Tibial nerve (tissue), 4 donors: ENCODE data around the gene ANKRD44. TPM values are rescaled to one million over a fixed set of nuclear protein-coding genes. Genes with fewer than 3 reads are reported as not detected.

ENCODE experiments used
- DNase-seq, 2 donors: peaks; one replicate each; pipeline ENCODE4 v3.0.0-alpha.2; 2019; ENCODE audit warnings: low spot score in 2 of 2
- H3K27ac ChIP-seq, 4 donors: fragments of 200-600 bp; sonication (generic) in 3 of 4; one replicate each; pipeline ENCODE4 v1.5.1; 2017 to 2019; ENCODE audit warnings: mild to moderate bottlenecking in 1 of 4
- H3K27me3 ChIP-seq, 2 donors: fragments of 200-600 bp; sonication (generic) in 1 of 2; one replicate each; pipeline versions ENCODE4 v1.5.1 to v1.6.0; 2017 to 2019
- H3K36me3 ChIP-seq, 3 donors: fragments of 200-600 bp; sonication (generic); one replicate each; pipeline ENCODE4 v1.5.1; 2018 to 2019
- H3K4me1 ChIP-seq, 4 donors: fragments of 200-600 bp; sonication (generic) in 3 of 4; one replicate each; pipeline ENCODE4 v1.5.1; 2017 to 2019
- H3K4me3 ChIP-seq, 4 donors: fragments of 200-600 bp; sonication (generic) in 3 of 4; one replicate each; pipeline ENCODE4 v1.5.1; 2017 to 2019; ENCODE audit warnings: mild to moderate bottlenecking in 1 of 4, moderate library complexity in 1 of 4
- H3K9me3 ChIP-seq, 4 donors: fragments of 200-600 bp; sonication (generic) in 3 of 4; one replicate each; pipeline ENCODE4 v1.5.1; 2017 to 2019
- CTCF ChIP-seq, 5 experiments: fragments of 200-600 bp in 3 of 5; fragments of 450-650 bp in 2 of 5; sonication (generic) in 3 of 5; IDR thresholded peaks; one replicate each; pipeline ENCODE4 v1.5.1; 2016 to 2019; ENCODE audit warnings: antibody characterized with exemption in 5 of 5, mild to moderate bottlenecking in 3 of 5, moderate library complexity in 2 of 5
- EP300 ChIP-seq, 2 donors: sonication (generic); formaldehyde crosslinking; IDR thresholded peaks; one replicate each; pipeline ENCODE4 v1.6.1; 2017; ENCODE audit warnings: antibody characterized with exemption in 2 of 2, mild to moderate bottlenecking in 1 of 2
- POLR2A ChIP-seq, 2 donors: fragments of 450-650 bp; IDR thresholded peaks; one replicate each; pipeline ENCODE4 v1.6.1; 2017; ENCODE audit warnings: antibody characterized with exemption in 2 of 2, mild to moderate bottlenecking in 2 of 2, moderate library complexity in 2 of 2
- WGBS, 2 donors: methylation state at CpG; one replicate each; pipeline ENCODE4 v1.1.5; 2018; 5-methylcytosine and 5-hydroxymethylcytosine counted together
- total RNA-seq, 4 donors: library from RNA; depleted of rRNA; stranded (reverse); fragments of >200 nt; gene quantifications; one replicate each; pipeline ENCODE4 v1.1.0, GENCODE V29; 2016

ANKRD44 gene
- total RNA-seq, 4 donors from 2014 or later, result 28.5 to 48.9 (median 41.5) TPM

- 82 to 83% methylated on average over 4 of the region's 4 CpGs for WGBS, 2 donors
- no peaks in the 10 kb centered on the region for H3K36me3 ChIP-seq
- DNase-seq, result no peak
- no peak overlapping the region for H3K4me3 ChIP-seq
- H3K27ac ChIP-seq, result no peak overlapping the region
- H3K27me3 ChIP-seq, result no peaks in the 10 kb centered on the region
- H3K9me3 ChIP-seq, result no peaks in the 10 kb centered on the region
- peaks cover 0 to 5% (median 0%) of the 10 kb centered on the region in 4 donors for H3K4me1 ChIP-seq
- no peak for TF ChIP-seq CTCF (IDR thresholded peaks at IDR 0.05)
- no peak for TF ChIP-seq EP300 (IDR thresholded peaks at IDR 0.05)
- TF ChIP-seq POLR2A (IDR thresholded peaks at IDR 0.05), result no peak
Observed at GRCh38 chr2:196965651-196966050, 344.9 kb downstream of the ANKRD44 start.

GRCh38 chr2:196963961-196964360 lies 346.6 kb downstream of the ANKRD44 start:
- peaks cover 0 to 5% (median 0%) of the 10 kb centered on the region in 4 donors for H3K4me1 ChIP-seq
- H3K27me3 ChIP-seq, result no peaks in the 10 kb centered on the region
- no peaks in the 10 kb centered on the region for H3K36me3 ChIP-seq
- H3K27ac ChIP-seq, result no peak overlapping the region
- no peaks in the 10 kb centered on the region for H3K9me3 ChIP-seq
- TF ChIP-seq CTCF (IDR thresholded peaks at IDR 0.05) (no peak), EP300 (IDR thresholded peaks at IDR 0.05) (no peak), POLR2A (IDR thresholded peaks at IDR 0.05) (no peak)
- no peak overlapping the region for H3K4me3 ChIP-seq
- WGBS, 2 donors, result 77 to 92% methylated on average over 1 of the region's 1 CpG
- DNase-seq, result no peak

DNA sequence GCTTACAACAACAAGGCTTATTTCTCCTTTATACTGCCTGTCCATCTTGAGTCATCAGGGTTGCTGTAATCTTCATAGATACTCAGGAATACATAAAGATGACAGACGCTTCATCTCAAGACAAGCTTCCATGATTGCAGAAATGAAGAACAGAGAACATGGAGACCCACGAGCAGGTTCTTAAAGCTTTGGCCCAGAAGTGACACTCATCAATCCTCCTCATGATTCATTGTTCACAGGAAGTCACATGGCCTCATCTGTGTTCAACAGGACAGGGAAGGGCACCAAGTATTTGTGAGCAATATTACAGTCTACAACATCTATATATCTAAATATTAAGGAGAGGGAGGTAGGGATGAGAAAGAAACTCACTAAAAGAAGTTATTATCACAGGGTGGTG lies 347.5 kb downstream of the ANKRD44 start:
- Histone ChIP-seq H3K9me3 (no peaks in the 10 kb centered on the region), H3K27me3 (no peaks in the 10 kb centered on the region), H3K36me3 (no peaks in the 10 kb centered on the region), H3K27ac (no peak overlapping the region), H3K4me1 (peaks cover 0 to 5% (median 0%) of the 10 kb centered on the region in 4 donors), H3K4me3 (no peak overlapping the region)
- no peak for TF ChIP-seq EP300 (IDR thresholded peaks at IDR 0.05)
- no peak for TF ChIP-seq POLR2A (IDR thresholded peaks at IDR 0.05)
- TF ChIP-seq CTCF (IDR thresholded peaks at IDR 0.05), result no peak
- DNase-seq, result no peak
- 72 to 84% methylated on average over 2 of the region's 2 CpGs for WGBS, 2 donors

GRCh38 chr2:196962325-196962724 lies 348.3 kb downstream of the ANKRD44 start:
- no peak overlapping the region for H3K27ac ChIP-seq
- peaks cover 0 to 5% (median 0%) of the 10 kb centered on the region in 4 donors for H3K4me1 ChIP-seq
- no peaks in the 10 kb centered on the region for H3K9me3 ChIP-seq
- DNase-seq, result no peak
- WGBS, 2 donors, result 95 to 100% methylated on average over 2 of the region's 2 CpGs
- H3K27me3 ChIP-seq, result no peaks in the 10 kb centered on the region
- H3K4me3 ChIP-seq, result no peak overlapping the region
- TF ChIP-seq EP300 (IDR thresholded peaks at IDR 0.05) (no peak), CTCF (IDR thresholded peaks at IDR 0.05) (no peak), POLR2A (IDR thresholded peaks at IDR 0.05) (no peak)
- H3K36me3 ChIP-seq, result no peaks in the 10 kb centered on the region

DNA sequence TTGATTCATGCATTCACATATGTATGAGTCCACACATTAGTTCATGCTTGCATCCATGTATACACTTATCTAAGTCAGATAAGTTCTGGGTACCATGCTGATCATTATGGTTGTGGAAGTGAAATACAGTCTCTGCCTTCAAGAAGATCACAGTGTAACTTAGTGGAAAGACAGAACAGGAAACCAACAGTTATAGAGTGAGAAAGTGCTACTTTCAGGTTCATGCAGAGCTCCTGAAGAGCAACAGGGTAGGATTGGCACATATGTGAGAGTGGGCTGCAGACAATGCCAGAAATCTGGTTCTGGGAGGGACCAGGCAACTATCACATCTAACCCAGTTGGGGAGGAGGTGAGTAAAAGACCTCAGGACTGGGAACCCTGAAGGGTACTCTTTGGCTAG lies 348.7 kb downstream of the ANKRD44 start:
- H3K27me3 ChIP-seq, result no peaks in the 10 kb centered on the region
- H3K9me3 ChIP-seq, result no peaks in the 10 kb centered on the region
- H3K4me3 ChIP-seq, result no peak overlapping the region
- TF ChIP-seq EP300 (IDR thresholded peaks at IDR 0.05) (no peak), POLR2A (IDR thresholded peaks at IDR 0.05) (no peak), CTCF (IDR thresholded peaks at IDR 0.05) (no peak)
- DNase-seq, result no peak
- no peaks in the 10 kb centered on the region for H3K36me3 ChIP-seq
- peaks cover 0 to 5% (median 0%) of the 10 kb centered on the region in 4 donors for H3K4me1 ChIP-seq
- H3K27ac ChIP-seq, result no peak overlapping the region
